Hepatocyte (in vitro differentiated cells): ENCODE measurements around the gene RBM42. TPM values are rescaled to one million over a fixed set of nuclear protein-coding genes. Genes with fewer than 3 reads are reported as not detected.
"Not testable (repeated sequence)": the region's sequence is repeated elsewhere in the genome, so short reads cannot be mapped to it uniquely, and the experiment has no call there.

ENCODE experiments used
- DNase-seq: peaks from one replicate; pipeline ENCODE4 v3.0.0-alpha.2; 2016; ENCODE audit warnings: low spot score
- H2AFZ ChIP-seq: fragments of 200-600 bp; sonication (generic); 2 replicates; pipeline ENCODE4 v1.6.0; 2016; ENCODE audit warnings: antibody characterized with exemption, mild to moderate bottlenecking
- H3K27ac ChIP-seq: fragments of 200-600 bp; sonication (generic); 2 replicates; pipeline ENCODE4 v1.5.1; 2016; ENCODE audit warnings: mild to moderate bottlenecking
- H3K27me3 ChIP-seq: fragments of 200-600 bp; sonication (generic); 2 replicates; pipeline ENCODE4 v1.6.1; 2016
- H3K36me3 ChIP-seq: fragments of 200-600 bp; sonication (generic); replicated peaks from 2 replicates; pipeline ENCODE4 v1.5.1; 2016; ENCODE audit warnings: low read depth; ENCODE audit not compliant: insufficient read depth
- H3K4me1 ChIP-seq: fragments of 200-600 bp; sonication (generic); 2 replicates; pipeline ENCODE4 v1.5.1; 2016; ENCODE audit warnings: mild to moderate bottlenecking, moderate library complexity; ENCODE audit not compliant: insufficient read depth
- H3K4me2 ChIP-seq: fragments of 200-600 bp; sonication (generic); 2 replicates; pipeline ENCODE4 v1.6.0; 2016
- H3K4me3 ChIP-seq: fragments of 200-600 bp; sonication (generic); 2 replicates; pipeline ENCODE4 v1.5.1; 2016; ENCODE audit warnings: mild to moderate bottlenecking
- H3K79me2 ChIP-seq: fragments of 200-600 bp; sonication (generic); 2 replicates; pipeline ENCODE4 v1.6.0; 2017; ENCODE audit warnings: mild to moderate bottlenecking
- H3K9me2 ChIP-seq: fragments of 200-600 bp; sonication (generic); replicated peaks from 2 replicates; pipeline ENCODE4 v1.6.0; 2017; ENCODE audit warnings: mild to moderate bottlenecking; ENCODE audit not compliant: insufficient read depth
- H3K9me3 ChIP-seq: fragments of 200-600 bp; sonication (generic); 2 replicates; pipeline ENCODE4 v1.5.1; 2016; ENCODE audit warnings: low read depth, mild to moderate bottlenecking
- H4K20me1 ChIP-seq: fragments of 200-600 bp; sonication (generic); 2 replicates; pipeline ENCODE4 v1.6.0; 2016; ENCODE audit warnings: mild to moderate bottlenecking; ENCODE audit not compliant: insufficient read depth, poor library complexity, severe bottlenecking
- CTCF ChIP-seq: fragments of 200-600 bp; sonication (generic); IDR thresholded peaks from 2 replicates; pipeline ENCODE4 v1.5.1; 2016; ENCODE audit warnings: antibody characterized with exemption, mild to moderate bottlenecking; ENCODE audit not compliant: poor library complexity
- EZH2 ChIP-seq: fragments of 200-600 bp; sonication (generic); IDR thresholded peaks from 2 replicates; pipeline ENCODE4 v1.6.1; 2016; ENCODE audit warnings: antibody characterized with exemption, mild to moderate bottlenecking, borderline replicate concordance
- EZH2phosphoT487 ChIP-seq: fragments of 200-600 bp; sonication (generic); IDR thresholded peaks from one replicate; pipeline ENCODE4 v1.6.1; 2018; ENCODE audit warnings: antibody characterized with exemption, mild to moderate bottlenecking, low read depth, moderate library complexity; ENCODE audit not compliant: unreplicated experiment, severe bottlenecking
- WGBS: methylation state at CpG from one replicate; pipeline ENCODE4 v1.1.6; 2016; ENCODE audit warnings: low lambda C conversion rate; ENCODE audit errors: missing lambda C conversion rate; 5-methylcytosine and 5-hydroxymethylcytosine counted together
- polyA plus RNA-seq: library from polyadenylated mRNA; unstranded; fragments of >200 nt; fragmentation: Nextera tagmentation; extraction: Ambion mirVana; gene quantifications from 2 replicates; pipeline ENCODE4 v1.2.1, GENCODE V29; 2016
- total RNA-seq: library from RNA; depleted of rRNA; stranded (reverse); fragments of >200 nt; gene quantifications from 2 replicates; pipeline ENCODE4 v1.2.3, GENCODE V29; 2014

The RBM42 gene
- total and polyA plus RNA-seq, 2 experiments from 2014 or later = 43.6 to 113 TPM

- Histone ChIP-seq H3K9me2 (no peaks in the 10 kb centered on the region), H2AFZ (peak overlapping the region; percentile 75), H3K4me3 (no peak overlapping the region), H3K36me3 (no peaks in the 10 kb centered on the region), H3K27ac (peak overlapping the region; percentile 96), H3K4me2 (peak overlapping the region; percentile 94), H4K20me1 (peaks cover 4% of the 10 kb centered on the region), H3K4me1 (peaks cover 16% of the 10 kb centered on the region), H3K27me3 (no peaks in the 10 kb centered on the region), H3K9me3 (no peaks in the 10 kb centered on the region), H3K79me2 (peaks cover 26% of the 10 kb centered on the region)
- no peak for DNase-seq
- TF ChIP-seq CTCF = no peak
- TF ChIP-seq EZH2 = no peak
- no peak for TF ChIP-seq EZH2phosphoT487
- 77% methylated on average over 7 of the region's 7 CpGs for WGBS
Observed at GRCh38 chr19:35645680-35646511, 17.1 kb downstream of the RBM42 start.

GRCh38 chr19:35648017-35648961 is 19.5 kb downstream of the RBM42 start, which contains the start of gene COX6B1:
Gene COX6B1 (plus strand): TSS chr19:35648323. CDS start chr19:35651244, 2,921 bp downstream.
- H3K36me3 ChIP-seq = no peaks in the 10 kb centered on the region

DNA sequence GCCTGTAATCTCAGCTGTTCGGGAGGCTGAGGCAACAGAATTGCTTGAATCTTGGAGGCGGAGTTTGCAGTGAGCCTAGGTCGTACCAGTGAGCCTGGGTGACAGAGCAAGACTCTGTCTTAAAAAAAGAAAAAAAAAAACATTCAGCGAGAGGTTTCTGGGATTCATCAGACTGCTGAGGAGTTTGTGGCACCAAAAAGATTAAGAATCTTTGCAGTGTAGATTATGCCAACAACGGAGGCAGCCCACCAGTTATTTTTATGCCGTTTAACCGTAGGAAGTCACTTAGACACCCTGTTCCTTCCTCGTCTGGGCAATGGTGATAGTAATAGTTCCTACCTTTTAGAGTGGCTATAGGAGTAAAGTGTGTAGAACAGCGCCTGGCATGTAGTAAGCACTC is 21.7 kb downstream of the RBM42 start:
- H3K4me2 ChIP-seq = no peak overlapping the region
- peaks cover 4% of the 10 kb centered on the region for H3K4me1 ChIP-seq
- DNase-seq = no peak
- H3K36me3 ChIP-seq = no peaks in the 10 kb centered on the region
- no peak for TF ChIP-seq EZH2phosphoT487
- TF ChIP-seq EZH2 = no peak
- TF ChIP-seq CTCF = no peak
- no peaks in the 10 kb centered on the region for H3K9me3 ChIP-seq
- 94% methylated on average over 9 of the region's 9 CpGs for WGBS
- H3K27ac ChIP-seq = no peak overlapping the region
- no peak overlapping the region for H3K4me3 ChIP-seq
- H3K79me2 ChIP-seq = peaks cover 36% of the 10 kb centered on the region
- no peaks in the 10 kb centered on the region for H3K9me2 ChIP-seq
- H3K27me3 ChIP-seq = no peaks in the 10 kb centered on the region
- H2AFZ ChIP-seq = no peak overlapping the region
- H4K20me1 ChIP-seq = peaks cover 4% of the 10 kb centered on the region

More at GRCh38 chr19:35648017-35648961, 19.5 kb downstream of the RBM42 start, which contains the start of gene COX6B1:
- Histone ChIP-seq H3K4me2 (peak within 1 kb of the TSS; percentile 96), H2AFZ (peak within 1 kb of the TSS; percentile 39), H3K27me3 (no peaks in the 10 kb centered on the region), H3K79me2 (peaks cover 34% of the 10 kb centered on the region), H4K20me1 (peaks cover 4% of the 10 kb centered on the region), H3K9me3 (no peaks in the 10 kb centered on the region), H3K27ac (peak within 1 kb of the TSS; percentile 77), H3K4me3 (peak within 1 kb of the TSS; percentile 56), H3K9me2 (no peaks in the 10 kb centered on the region), H3K4me1 (peaks cover 9% of the 10 kb centered on the region)
- TF ChIP-seq EZH2 (no peak), EZH2phosphoT487 (no peak), CTCF (no peak)
- DNase-seq = peak; percentile 97
- 1% methylated on average over 44 of the region's 46 CpGs for WGBS

DNA sequence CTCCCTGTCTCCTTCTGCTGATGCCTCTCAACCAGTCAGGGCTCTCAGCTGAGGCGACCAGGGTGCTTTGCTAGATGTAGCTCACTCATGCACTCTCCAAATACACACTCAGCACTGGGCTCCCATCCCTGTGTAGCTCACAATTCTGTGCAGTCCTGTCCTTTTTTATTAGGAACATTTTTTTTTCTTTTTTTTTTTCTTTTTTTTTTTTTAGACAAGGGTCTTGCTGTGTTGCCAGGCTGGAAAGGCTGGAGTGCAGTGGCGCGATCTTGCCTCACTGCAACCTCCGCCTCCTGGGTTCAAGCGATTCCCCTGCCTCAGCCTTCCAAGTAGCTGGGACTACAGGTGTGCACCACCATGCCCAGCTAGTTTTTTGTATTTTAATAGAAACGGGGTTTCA is 26.0 kb downstream of the RBM42 start:
- H3K4me1 ChIP-seq, H2AFZ ChIP-seq, DNase-seq, H3K4me3 ChIP-seq, H3K27me3 ChIP-seq, H3K9me2 ChIP-seq, H4K20me1 ChIP-seq, H3K4me2 ChIP-seq, H3K9me3 ChIP-seq, H3K27ac ChIP-seq, H3K36me3 ChIP-seq: not testable (repeated sequence)
- peaks cover 21% of the 10 kb centered on the region for H3K79me2 ChIP-seq
- 91% methylated on average over 6 of the region's 6 CpGs for WGBS
